AG20443 (cell line): ENCODE measurements around the gene TMEM178A.
"Not testable (repeated sequence)": the region's sequence is repeated elsewhere in the genome, so short reads cannot be mapped to it uniquely, and the experiment has no call there.

Source experiments
- DNase-seq: peaks from one replicate; pipeline ENCODE4 v3.0.0; 2012; ENCODE audit warnings: low spot score, mixed read lengths

Gene TMEM178A

GRCh38 chr2:39715822-39716221 is 50.1 kb downstream of the TMEM178A start:
- no peak for DNase-seq

- DNase-seq, result no peak
Measured at GRCh38 chr2:39717067-39717466, 51.4 kb downstream of the TMEM178A start.

GRCh38 chr2:39718483-39718882 is 52.8 kb downstream of the TMEM178A start:
- no peak for DNase-seq

- no peak for DNase-seq
Measured at GRCh38 chr2:39719317-39719716, 53.6 kb downstream of the TMEM178A start.

GRCh38 chr2:39720970-39721369 is 55.3 kb downstream of the TMEM178A start:
- no peak for DNase-seq

GRCh38 chr2:39723497-39723896 is 57.8 kb downstream of the TMEM178A start:
- DNase-seq, result no peak

GRCh38 chr2:39723946-39724827 is 58.5 kb downstream of the TMEM178A start:
- DNase-seq, result no peak

GRCh38 chr2:39724828-39725144 is 59.1 kb downstream of the TMEM178A start:
- DNase-seq, result no peak

- peak; percentile 41 for DNase-seq
Measured at GRCh38 chr2:39725401-39725800, 59.7 kb downstream of the TMEM178A start.

- not testable (repeated sequence) for DNase-seq
Measured at GRCh38 chr2:39728085-39728484, 62.4 kb downstream of the TMEM178A start.

GRCh38 chr2:39728941-39729351 is 63.2 kb downstream of the TMEM178A start:
- DNase-seq, result peak; percentile 57

- no peak for DNase-seq
Measured at GRCh38 chr2:39730276-39730675, 64.6 kb downstream of the TMEM178A start.

- no peak for DNase-seq
Measured at GRCh38 chr2:39730685-39731302, 65.1 kb downstream of the TMEM178A start.

- DNase-seq, result no peak
Measured at GRCh38 chr2:39731546-39731945, 65.8 kb downstream of the TMEM178A start.

GRCh38 chr2:39732482-39732881 is 66.8 kb downstream of the TMEM178A start:
- no peak for DNase-seq

GRCh38 chr2:39733070-39733674 is 67.5 kb downstream of the TMEM178A start:
- DNase-seq, result no peak

- no peak for DNase-seq
Measured at GRCh38 chr2:39734445-39734844, 68.7 kb downstream of the TMEM178A start.

- DNase-seq, result no peak
Measured at GRCh38 chr2:39735648-39736047, 69.9 kb downstream of the TMEM178A start.

GRCh38 chr2:39736640-39737039 is 70.9 kb downstream of the TMEM178A start:
- DNase-seq, result peak; percentile 62

- peak; percentile 34 for DNase-seq
Measured at GRCh38 chr2:39737661-39738060, 71.9 kb downstream of the TMEM178A start.

- DNase-seq, result no peak
Measured at GRCh38 chr2:39738936-39739335, 73.2 kb downstream of the TMEM178A start.

GRCh38 chr2:39739386-39739785 is 73.7 kb downstream of the TMEM178A start:
- no peak for DNase-seq

GRCh38 chr2:39741871-39742270 is 76.2 kb downstream of the TMEM178A start:
- DNase-seq, result no peak
